Calu3 (cell line): ENCODE data around the gene WRNIP1. TPM values are rescaled to one million over a fixed set of nuclear protein-coding genes. Genes with fewer than 3 reads are reported as not detected.
A peak's percentile ranks its signal among the peaks of the same experiment; 100 is the strongest.

ENCODE experiments used
- BruUV-seq: library from RNA; stranded (reverse); fragments of 400-500 nt; replicated peaks from 2 replicates; lab custom pipeline; 2021; lab: Mats Ljungman, UMichigan
- CTCF ChIA-PET: fragments of 300-600 bp; sonication (Branson Sonifier 250); formaldehyde crosslinking; loops from one replicate; lab custom pipeline; 2022; ENCODE audit warnings: antibody characterized with exemption; lab: Charles Lee
- DNase-seq: peaks from one replicate; pipeline ENCODE4 v3.0.0; 2022
- H3K27ac Mint-ChIP-seq: one replicate; pipeline ENCODE4 v1.8.0; 2022; ENCODE audit warnings: mixed read lengths; ENCODE audit not compliant: unreplicated experiment
- H3K27me3 Mint-ChIP-seq: one replicate; pipeline ENCODE4 v1.8.0; 2022; ENCODE audit warnings: mixed read lengths; ENCODE audit not compliant: unreplicated experiment
- H3K36me3 Mint-ChIP-seq: one replicate; pipeline ENCODE4 v1.8.0; 2022; ENCODE audit warnings: mild to moderate bottlenecking, moderate library complexity, mixed read lengths; ENCODE audit not compliant: insufficient read depth, unreplicated experiment
- H3K4me1 Mint-ChIP-seq: one replicate; pipeline ENCODE4 v1.8.0; 2022; ENCODE audit warnings: mild to moderate bottlenecking, low read depth, mixed read lengths; ENCODE audit not compliant: unreplicated experiment
- H3K4me3 Mint-ChIP-seq: one replicate; pipeline ENCODE4 v1.8.0; 2022; ENCODE audit warnings: mild to moderate bottlenecking, low read depth, moderate library complexity, mixed read lengths; ENCODE audit not compliant: unreplicated experiment
- H3K9me3 Mint-ChIP-seq: one replicate; pipeline ENCODE4 v1.8.0; 2022; ENCODE audit warnings: low read depth, mixed read lengths; ENCODE audit not compliant: unreplicated experiment
- intact Hi-C: fragments of 100-400 bp; cut with micrococcal nuclease; formaldehyde crosslinking; loops from one replicate; pipeline ENCODE4 v1.10.0; 2022; ENCODE audit not compliant: unreplicated experiment
- total RNA-seq: library from RNA; stranded (reverse); gene quantifications from 2 replicates; pipeline ENCODE4 v1.2.3, GENCODE V29; 2022
- TF ChIP-seq, protein P1 (sequence below): fragments of 200-600 bp; IDR thresholded peaks from one replicate; pipeline ENCODE4 v1.8.0; 2022; ENCODE audit warnings: antibody characterized with exemption; ENCODE audit not compliant: unreplicated experiment

Gene WRNIP1
- total RNA-seq, 1 experiment from 2014 or later, result 41.4 TPM

DNA sequence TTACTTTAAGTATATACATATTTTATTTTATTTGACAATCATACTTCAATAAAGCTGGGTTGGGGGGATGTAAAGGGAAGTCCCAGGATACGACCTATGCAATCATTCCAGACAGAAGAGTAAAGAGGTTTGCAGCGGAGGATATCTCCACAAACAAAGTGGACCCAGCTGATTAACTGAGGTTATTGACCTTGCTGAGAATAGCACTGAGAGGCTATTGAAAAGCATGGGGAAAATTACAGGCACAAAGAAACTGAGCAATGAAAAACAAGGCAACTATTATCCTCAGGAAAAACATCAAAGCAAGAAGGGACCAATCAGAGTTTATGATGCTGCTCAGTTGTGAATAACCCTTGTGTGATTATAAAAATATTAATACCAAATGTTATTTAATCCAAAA, 43.8 kb downstream of the WRNIP1 start:
- no peaks in the 10 kb centered on the region for H3K36me3 Mint-ChIP-seq
- H3K4me1 Mint-ChIP-seq, result peaks cover 51% of the 10 kb centered on the region
- intact Hi-C loops, result no loop called here
- DNase-seq, result no peak
- no peaks in the 10 kb centered on the region for H3K27me3 Mint-ChIP-seq
- TF ChIP-seq, protein P1, sequence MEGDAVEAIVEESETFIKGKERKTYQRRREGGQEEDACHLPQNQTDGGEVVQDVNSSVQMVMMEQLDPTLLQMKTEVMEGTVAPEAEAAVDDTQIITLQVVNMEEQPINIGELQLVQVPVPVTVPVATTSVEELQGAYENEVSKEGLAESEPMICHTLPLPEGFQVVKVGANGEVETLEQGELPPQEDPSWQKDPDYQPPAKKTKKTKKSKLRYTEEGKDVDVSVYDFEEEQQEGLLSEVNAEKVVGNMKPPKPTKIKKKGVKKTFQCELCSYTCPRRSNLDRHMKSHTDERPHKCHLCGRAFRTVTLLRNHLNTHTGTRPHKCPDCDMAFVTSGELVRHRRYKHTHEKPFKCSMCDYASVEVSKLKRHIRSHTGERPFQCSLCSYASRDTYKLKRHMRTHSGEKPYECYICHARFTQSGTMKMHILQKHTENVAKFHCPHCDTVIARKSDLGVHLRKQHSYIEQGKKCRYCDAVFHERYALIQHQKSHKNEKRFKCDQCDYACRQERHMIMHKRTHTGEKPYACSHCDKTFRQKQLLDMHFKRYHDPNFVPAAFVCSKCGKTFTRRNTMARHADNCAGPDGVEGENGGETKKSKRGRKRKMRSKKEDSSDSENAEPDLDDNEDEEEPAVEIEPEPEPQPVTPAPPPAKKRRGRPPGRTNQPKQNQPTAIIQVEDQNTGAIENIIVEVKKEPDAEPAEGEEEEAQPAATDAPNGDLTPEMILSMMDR, result no peak
- H3K27ac Mint-ChIP-seq, result no peak overlapping the region
- CTCF ChIA-PET, result interaction anchor here (1.5 kb wide), 1 partner anchor 30 kb away, joined by 7 read pairs; no protein-coding TSS in a partner anchor
- no peaks in the 10 kb centered on the region for H3K9me3 Mint-ChIP-seq
- BruUV-seq, result no TSS peak
- H3K4me3 Mint-ChIP-seq, result no peak overlapping the region

DNA sequence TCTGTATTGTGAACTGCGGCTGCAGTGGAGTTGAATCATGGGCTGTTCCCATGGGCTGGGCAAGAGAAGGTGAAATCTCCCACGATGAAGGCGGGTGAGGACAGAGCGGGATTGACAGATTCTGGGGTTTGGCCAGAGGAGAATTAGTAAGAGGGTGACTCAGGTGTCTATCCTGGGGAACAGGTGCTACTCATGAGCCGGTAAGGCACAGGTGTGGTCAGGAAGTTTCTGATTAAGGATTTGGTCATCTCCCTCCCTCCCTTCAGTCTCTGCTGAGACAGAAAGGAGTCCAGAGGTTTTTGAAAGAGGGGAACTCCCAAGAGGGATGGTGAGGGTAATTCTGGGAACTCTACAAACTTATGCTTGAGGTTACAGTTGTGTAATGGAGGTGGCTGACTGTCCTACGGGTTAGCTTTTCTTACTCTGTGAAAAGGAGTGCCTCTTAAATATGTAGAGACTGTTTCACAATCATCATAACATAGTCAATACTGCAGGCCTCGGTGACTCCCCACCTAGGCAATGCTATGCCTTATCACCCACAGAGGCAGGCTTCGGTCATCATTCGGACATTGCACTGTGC, 45.0 kb downstream of the WRNIP1 start:
- H3K4me3 Mint-ChIP-seq, result peak overlapping the region; percentile 16
- intact Hi-C loops, result no loop called here
- TF ChIP-seq, protein P1, result no peak
- H3K4me1 Mint-ChIP-seq, result peaks cover 50% of the 10 kb centered on the region
- CTCF ChIA-PET, result interaction anchor here (1.5 kb wide), 1 partner anchor 29 kb away, joined by 7 read pairs; no protein-coding TSS in a partner anchor
- no peaks in the 10 kb centered on the region for H3K27me3 Mint-ChIP-seq
- peak; percentile 71 for DNase-seq
- H3K36me3 Mint-ChIP-seq, result no peaks in the 10 kb centered on the region
- H3K9me3 Mint-ChIP-seq, result no peaks in the 10 kb centered on the region
- BruUV-seq, result no TSS peak
- H3K27ac Mint-ChIP-seq, result peak overlapping the region; percentile 94

DNA sequence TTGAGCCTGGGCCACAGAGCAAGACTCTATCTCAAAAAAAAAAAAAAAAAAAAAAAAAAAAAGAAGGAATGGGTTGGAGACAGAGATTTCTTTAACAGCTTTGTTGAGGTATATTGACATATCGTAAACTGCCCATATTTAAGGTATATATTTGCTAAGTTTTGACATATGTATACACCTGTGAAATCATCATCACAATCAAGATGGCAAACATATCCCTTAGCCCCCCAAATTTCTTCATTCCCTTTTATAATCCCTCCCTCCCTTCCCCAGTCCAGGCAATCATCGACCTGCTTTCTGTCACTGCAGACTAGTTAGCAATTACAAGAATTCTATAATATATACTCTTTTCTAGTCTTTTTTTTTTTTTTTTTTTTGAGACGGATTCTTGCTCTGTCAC, 47.5 kb downstream of the WRNIP1 start:
- Mint-ChIP-seq H3K27me3 (no peaks in the 10 kb centered on the region), H3K27ac (no peak overlapping the region)
- BruUV-seq, result no TSS peak

DNA sequence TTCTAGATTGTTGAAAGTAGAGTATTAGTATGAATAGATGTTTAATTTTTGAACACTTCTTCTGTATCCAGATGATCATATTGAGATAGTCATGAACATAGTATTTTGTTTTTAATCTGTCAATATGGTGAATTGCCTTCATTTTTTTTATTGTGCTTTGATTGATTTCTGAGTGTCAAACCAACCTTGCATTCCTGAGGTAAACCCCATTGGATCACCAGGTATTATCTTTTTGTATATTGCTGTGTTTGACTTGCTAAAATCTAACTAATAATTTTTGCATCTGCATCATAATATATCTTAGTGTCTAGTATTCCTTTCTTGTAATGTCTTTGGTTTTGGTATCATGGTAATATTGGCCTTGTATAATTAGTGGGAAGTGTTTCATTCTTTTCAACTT, 51.0 kb downstream of the WRNIP1 start:
- CTCF ChIA-PET, result no interaction called here
- no TSS peak for BruUV-seq
- H3K4me3 Mint-ChIP-seq, result no peak overlapping the region

More for the DNA sequence above, 47.5 kb downstream of the WRNIP1 start:
- no peak for DNase-seq
- intact Hi-C loops, result no loop called here
- CTCF ChIA-PET, result no interaction called here
- H3K4me3 Mint-ChIP-seq, result no peak overlapping the region
- TF ChIP-seq, protein P1, result no peak
- peaks cover 4% of the 10 kb centered on the region for H3K9me3 Mint-ChIP-seq
- no peaks in the 10 kb centered on the region for H3K36me3 Mint-ChIP-seq
- peaks cover 42% of the 10 kb centered on the region for H3K4me1 Mint-ChIP-seq

More for the DNA sequence above, 51.0 kb downstream of the WRNIP1 start:
- no peaks in the 10 kb centered on the region for H3K36me3 Mint-ChIP-seq
- no peaks in the 10 kb centered on the region for H3K27me3 Mint-ChIP-seq
- H3K4me1 Mint-ChIP-seq, result peaks cover 35% of the 10 kb centered on the region
- peaks cover 4% of the 10 kb centered on the region for H3K9me3 Mint-ChIP-seq
- intact Hi-C loops, result no loop called here
- TF ChIP-seq, protein P1, result no peak
- no peak overlapping the region for H3K27ac Mint-ChIP-seq
- DNase-seq, result no peak
